Activated naive CD8-positive, alpha-beta T cell treated with anti-CD3 and anti-CD28 coated beads for 36 hours (primary cell): Measurements from ENCODE around the gene ZNF581. TPM values are rescaled to one million over a fixed set of nuclear protein-coding genes. Genes with fewer than 3 reads are reported as not detected.

Experiments used
- DNase-seq: peaks from one replicate; pipeline ENCODE4 v3.0.0; 2021
- H3K27ac Mint-ChIP-seq: one replicate; pipeline ENCODE4 v1.8.0; 2022; ENCODE audit warnings: mild to moderate bottlenecking, moderate library complexity, mixed read lengths
- H3K27me3 Mint-ChIP-seq: one replicate; pipeline ENCODE4 v1.8.0; 2022; ENCODE audit warnings: mild to moderate bottlenecking, mixed read lengths
- H3K36me3 Mint-ChIP-seq: one replicate; pipeline ENCODE4 v1.8.0; 2021; ENCODE audit warnings: mild to moderate bottlenecking, mixed read lengths
- H3K4me1 Mint-ChIP-seq: one replicate; pipeline ENCODE4 v1.8.0; 2021; ENCODE audit warnings: mixed read lengths
- H3K4me3 Mint-ChIP-seq: one replicate; pipeline ENCODE4 v1.8.0; 2022; ENCODE audit warnings: mild to moderate bottlenecking, moderate library complexity, mixed read lengths
- H3K9me3 Mint-ChIP-seq: one replicate; pipeline ENCODE4 v1.8.0; 2022; ENCODE audit warnings: mixed read lengths
- total RNA-seq, 2 experiments: library from RNA; stranded (reverse); gene quantifications; one replicate each; pipeline ENCODE4 v1.2.3, GENCODE V29; 2021

ZNF581 gene
- total RNA-seq, 2 experiments from 2014 or later, result 39.9 to 42.3 TPM

DNA sequence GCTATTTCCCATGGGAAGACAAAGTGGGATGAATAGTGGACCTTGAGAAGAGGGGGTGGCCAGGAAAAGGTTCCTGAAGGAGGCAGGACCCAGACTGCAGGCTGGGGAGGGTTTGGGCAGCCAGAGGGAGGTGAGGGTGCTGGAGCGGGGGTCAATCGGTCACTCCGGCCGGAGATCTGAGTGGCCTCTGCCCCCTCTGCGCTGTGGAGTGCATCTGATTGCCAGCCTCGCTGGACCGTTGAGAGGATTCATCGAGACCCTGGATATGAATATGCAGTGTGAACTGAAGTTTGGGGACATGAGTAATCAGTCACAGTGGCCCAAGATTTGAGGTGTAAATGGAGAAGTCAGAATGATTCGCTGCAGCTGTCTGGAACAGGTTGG, 8.1 kb upstream of the ZNF581 start:
- Mint-ChIP-seq H3K36me3 (peaks cover 38% of the 10 kb centered on the region), H3K27me3 (no peaks in the 10 kb centered on the region), H3K27ac (peak overlapping the region; percentile 100), H3K9me3 (peaks cover 6% of the 10 kb centered on the region), H3K4me1 (peaks cover 53% of the 10 kb centered on the region), H3K4me3 (peak overlapping the region; percentile 100)
- DNase-seq, result no peak

DNA sequence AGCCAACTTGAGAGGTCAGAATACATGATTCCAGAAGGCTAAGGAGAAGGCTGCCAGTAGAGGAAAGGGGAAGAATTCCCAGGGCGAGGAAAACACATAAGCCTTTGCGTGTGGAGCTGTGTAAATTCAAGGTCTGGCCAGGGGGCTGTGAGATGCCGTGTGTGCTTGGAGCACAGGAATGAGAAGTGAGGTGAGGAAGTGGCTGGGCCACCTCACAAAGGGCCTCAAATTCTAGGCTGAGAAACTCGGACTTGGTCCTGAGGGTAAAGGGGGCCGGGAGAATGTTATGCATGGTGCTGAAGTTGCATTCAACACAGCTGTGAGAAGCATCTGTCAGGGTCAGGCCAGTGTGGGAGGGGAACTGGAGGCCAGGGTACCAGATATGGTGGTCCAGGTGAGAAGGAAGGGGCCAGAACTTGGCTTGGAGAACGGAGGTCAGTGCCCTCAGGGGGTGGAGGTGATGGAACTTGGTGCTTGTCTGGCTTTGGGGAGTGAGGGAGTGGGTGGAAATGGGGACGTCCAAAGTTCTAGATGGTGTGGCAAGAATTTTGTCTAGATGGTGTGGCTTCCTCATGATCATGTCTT, 7.5 kb upstream of the ZNF581 start:
- no peaks in the 10 kb centered on the region for H3K27me3 Mint-ChIP-seq
- H3K9me3 Mint-ChIP-seq, result peaks cover 6% of the 10 kb centered on the region
- no peak for DNase-seq
- peak overlapping the region; percentile 100 for H3K4me3 Mint-ChIP-seq
- peaks cover 41% of the 10 kb centered on the region for H3K36me3 Mint-ChIP-seq
- H3K4me1 Mint-ChIP-seq, result peaks cover 57% of the 10 kb centered on the region
- peak overlapping the region; percentile 100 for H3K27ac Mint-ChIP-seq

GRCh38 chr19:55636723-55637122, 6.7 kb upstream of the ZNF581 start:
- Mint-ChIP-seq H3K9me3 (peaks cover 6% of the 10 kb centered on the region), H3K36me3 (peaks cover 43% of the 10 kb centered on the region), H3K27ac (peak overlapping the region; percentile 100), H3K4me1 (peaks cover 54% of the 10 kb centered on the region), H3K27me3 (peaks cover 5% of the 10 kb centered on the region), H3K4me3 (peak overlapping the region; percentile 100)
- no peak for DNase-seq

DNA sequence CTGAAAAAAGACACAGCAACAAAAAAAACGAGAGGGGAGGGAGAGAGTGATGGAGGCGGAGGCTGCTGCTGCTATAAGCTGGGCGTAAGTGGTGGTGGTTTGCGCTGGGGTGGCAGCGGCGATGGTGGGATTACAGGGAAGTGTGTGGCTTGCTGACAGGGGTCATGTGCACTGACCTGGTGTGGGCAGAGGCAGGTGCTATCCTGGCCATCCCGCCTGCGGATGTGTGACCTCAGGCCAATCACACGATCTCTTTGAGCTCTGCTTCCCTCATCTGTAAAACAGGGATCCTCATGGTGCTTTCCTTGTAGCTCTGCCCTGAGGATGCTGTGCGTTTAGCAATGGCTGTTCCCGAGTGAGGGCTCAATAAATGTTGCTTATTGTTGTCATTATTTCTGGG, 5.9 kb upstream of the ZNF581 start:
- H3K27ac Mint-ChIP-seq, result peak overlapping the region; percentile 71
- peaks cover 50% of the 10 kb centered on the region for H3K4me1 Mint-ChIP-seq

DNA sequence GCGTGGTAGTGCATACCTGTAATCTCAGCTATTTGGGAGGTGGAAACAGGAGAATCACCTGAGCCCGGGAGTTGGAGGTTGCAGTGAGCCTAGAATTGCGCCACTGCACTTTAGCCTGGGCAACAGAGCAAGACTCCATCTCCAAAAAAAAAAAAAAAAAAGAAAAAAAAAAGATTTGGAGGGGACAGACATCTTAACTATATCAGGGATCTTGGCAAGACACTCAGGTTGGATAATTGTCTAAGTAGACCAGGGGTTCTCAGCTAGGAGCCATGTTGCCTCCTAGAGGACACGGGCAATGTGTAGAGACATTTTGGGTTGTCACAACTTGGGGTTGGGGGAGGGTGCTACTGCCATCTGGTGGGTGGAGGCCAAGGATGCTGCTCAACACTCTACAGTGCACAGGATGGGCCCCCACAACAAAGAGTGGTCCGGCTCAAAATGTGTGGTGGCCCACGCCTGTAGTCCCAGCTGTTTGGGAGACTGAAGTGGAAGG, 4.5 kb upstream of the ZNF581 start:
- Mint-ChIP-seq H3K4me1 (peaks cover 53% of the 10 kb centered on the region), H3K27ac (peak overlapping the region; percentile 94), H3K9me3 (peaks cover 6% of the 10 kb centered on the region), H3K36me3 (peaks cover 55% of the 10 kb centered on the region), H3K4me3 (peak overlapping the region; percentile 61), H3K27me3 (peaks cover 6% of the 10 kb centered on the region)
- DNase-seq, result peak; percentile 70

More for the DNA sequence above, 5.9 kb upstream of the ZNF581 start:
- Mint-ChIP-seq H3K9me3 (peaks cover 6% of the 10 kb centered on the region), H3K4me3 (peak overlapping the region; percentile 30), H3K36me3 (peaks cover 47% of the 10 kb centered on the region), H3K27me3 (peaks cover 6% of the 10 kb centered on the region)
- DNase-seq, result no peak

- Mint-ChIP-seq H3K4me1 (peaks cover 53% of the 10 kb centered on the region), H3K4me3 (peak overlapping the region; percentile 89), H3K9me3 (peaks cover 6% of the 10 kb centered on the region), H3K36me3 (peaks cover 61% of the 10 kb centered on the region), H3K27me3 (peaks cover 6% of the 10 kb centered on the region), H3K27ac (peak overlapping the region; percentile 94)
- peak; percentile 80 for DNase-seq
Observed at GRCh38 chr19:55640043-55640576, 3.3 kb upstream of the ZNF581 start.

- Mint-ChIP-seq H3K9me3 (peaks cover 6% of the 10 kb centered on the region), H3K27me3 (peaks cover 6% of the 10 kb centered on the region), H3K4me3 (peak within 1 kb of the TSS; percentile 89), H3K36me3 (peaks cover 62% of the 10 kb centered on the region), H3K27ac (peak within 1 kb of the TSS; percentile 94), H3K4me1 (peaks cover 56% of the 10 kb centered on the region)
- DNase-seq, result peak; percentile 82
Observed at GRCh38 chr19:55640577-55641425, 2.6 kb upstream of the ZNF581 start, which contains the start of gene ZNF580. Gene ZNF580, plus strand, starts transcription at chr19:55641002. Its CDS starts 1,507 bp downstream, at chr19:55642509.

- Mint-ChIP-seq H3K9me3 (peaks cover 6% of the 10 kb centered on the region), H3K4me1 (peaks cover 48% of the 10 kb centered on the region), H3K4me3 (peak overlapping the region; percentile 89), H3K27me3 (peaks cover 6% of the 10 kb centered on the region), H3K36me3 (peaks cover 56% of the 10 kb centered on the region), H3K27ac (peak overlapping the region; percentile 90)
- DNase-seq, result peak; percentile 36
Observed at GRCh38 chr19:55641426-55642152, 1.9 kb upstream of the ZNF581 start.

DNA sequence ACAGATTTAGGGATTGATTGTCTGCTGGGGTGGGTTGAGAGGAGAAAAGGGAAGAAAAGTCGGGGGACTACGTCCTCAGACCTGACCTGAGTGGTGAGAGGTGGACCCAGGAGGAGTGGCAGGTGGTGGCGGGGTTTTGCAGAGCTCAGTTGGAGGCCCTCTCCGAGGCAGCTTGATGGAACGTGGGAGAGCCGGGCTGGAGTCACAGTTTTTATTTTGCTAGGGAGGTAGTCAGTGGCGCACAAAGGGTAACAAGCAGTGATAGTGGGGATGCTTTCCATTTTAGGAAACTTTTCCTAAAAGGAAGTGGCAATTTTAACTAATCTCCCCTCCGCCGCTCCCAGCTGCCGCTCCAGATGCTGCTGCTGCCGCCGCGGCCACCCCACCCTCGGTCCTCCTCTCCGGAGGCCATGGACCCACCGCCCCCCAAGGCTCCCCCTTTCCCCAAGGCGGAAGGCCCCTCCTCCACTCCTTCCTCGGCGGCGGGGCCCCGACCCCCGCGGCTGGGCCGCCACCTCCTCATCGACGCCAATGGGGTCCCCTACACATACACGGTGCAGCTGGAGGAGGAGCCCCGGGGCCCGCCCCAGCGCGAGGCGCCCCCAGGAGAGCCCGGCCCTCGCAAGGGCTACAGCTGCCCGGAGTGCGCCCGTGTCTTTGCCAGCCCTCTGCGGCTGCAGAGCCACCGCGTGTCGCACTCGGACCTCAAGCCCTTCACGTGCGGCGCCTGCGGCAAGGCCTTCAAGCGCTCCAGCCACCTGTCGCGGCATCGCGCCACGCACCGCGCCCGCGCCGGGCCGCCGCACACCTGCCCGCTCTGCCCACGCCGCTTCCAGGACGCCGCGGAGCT, 1.1 kb upstream of the ZNF581 start:
- H3K9me3 Mint-ChIP-seq, result peaks cover 6% of the 10 kb centered on the region
- peaks cover 62% of the 10 kb centered on the region for H3K36me3 Mint-ChIP-seq
- H3K4me3 Mint-ChIP-seq, result peak overlapping the region; percentile 89
- DNase-seq, result peak; percentile 55
- peaks cover 6% of the 10 kb centered on the region for H3K27me3 Mint-ChIP-seq
- H3K4me1 Mint-ChIP-seq, result peaks cover 47% of the 10 kb centered on the region
- H3K27ac Mint-ChIP-seq, result peak overlapping the region; percentile 98

- Mint-ChIP-seq H3K27ac (peak overlapping the region; percentile 98), H3K27me3 (peaks cover 6% of the 10 kb centered on the region), H3K36me3 (peaks cover 51% of the 10 kb centered on the region), H3K4me1 (peaks cover 46% of the 10 kb centered on the region), H3K4me3 (peak overlapping the region; percentile 89), H3K9me3 (peaks cover 3% of the 10 kb centered on the region)
- no peak for DNase-seq
Observed at GRCh38 chr19:55643887-55644176, 383 bp downstream of the ZNF581 start.

DNA sequence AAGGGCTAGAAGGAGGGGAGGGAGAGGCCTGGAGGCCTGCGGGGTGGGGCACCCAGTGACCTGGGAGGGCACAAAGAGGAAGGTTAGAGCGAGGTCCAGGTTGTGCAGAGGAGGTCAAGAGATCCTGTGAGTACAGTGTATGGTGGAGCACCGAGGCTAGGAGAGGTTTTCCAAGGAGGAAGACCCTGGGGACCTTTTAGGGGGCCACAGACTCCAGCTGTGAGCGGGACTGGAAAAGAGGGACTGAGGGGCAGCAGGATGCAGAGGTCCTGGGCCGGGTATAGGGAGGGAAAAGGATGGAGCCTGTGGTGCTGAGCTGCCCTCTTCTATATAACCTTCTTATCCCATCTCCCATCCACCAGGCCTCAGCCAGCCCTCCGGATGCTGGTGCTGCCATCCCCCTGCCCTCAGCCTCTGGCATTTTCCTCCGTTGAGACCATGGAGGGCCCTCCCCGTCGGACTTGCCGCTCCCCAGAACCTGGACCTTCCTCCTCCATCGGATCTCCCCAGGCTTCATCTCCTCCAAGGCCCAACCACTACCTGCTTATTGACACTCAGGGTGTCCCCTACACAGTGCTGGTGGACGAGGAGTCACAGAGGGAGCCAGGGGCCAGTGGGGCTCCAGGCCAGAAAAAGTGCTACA, 863 bp downstream of the ZNF581 start:
- peaks cover 47% of the 10 kb centered on the region for H3K36me3 Mint-ChIP-seq
- DNase-seq, result no peak
- H3K4me1 Mint-ChIP-seq, result peaks cover 46% of the 10 kb centered on the region
- peaks cover 6% of the 10 kb centered on the region for H3K27me3 Mint-ChIP-seq
- peak overlapping the region; percentile 89 for H3K4me3 Mint-ChIP-seq
- H3K27ac Mint-ChIP-seq, result peak overlapping the region; percentile 98
- H3K9me3 Mint-ChIP-seq, result no peaks in the 10 kb centered on the region

DNA sequence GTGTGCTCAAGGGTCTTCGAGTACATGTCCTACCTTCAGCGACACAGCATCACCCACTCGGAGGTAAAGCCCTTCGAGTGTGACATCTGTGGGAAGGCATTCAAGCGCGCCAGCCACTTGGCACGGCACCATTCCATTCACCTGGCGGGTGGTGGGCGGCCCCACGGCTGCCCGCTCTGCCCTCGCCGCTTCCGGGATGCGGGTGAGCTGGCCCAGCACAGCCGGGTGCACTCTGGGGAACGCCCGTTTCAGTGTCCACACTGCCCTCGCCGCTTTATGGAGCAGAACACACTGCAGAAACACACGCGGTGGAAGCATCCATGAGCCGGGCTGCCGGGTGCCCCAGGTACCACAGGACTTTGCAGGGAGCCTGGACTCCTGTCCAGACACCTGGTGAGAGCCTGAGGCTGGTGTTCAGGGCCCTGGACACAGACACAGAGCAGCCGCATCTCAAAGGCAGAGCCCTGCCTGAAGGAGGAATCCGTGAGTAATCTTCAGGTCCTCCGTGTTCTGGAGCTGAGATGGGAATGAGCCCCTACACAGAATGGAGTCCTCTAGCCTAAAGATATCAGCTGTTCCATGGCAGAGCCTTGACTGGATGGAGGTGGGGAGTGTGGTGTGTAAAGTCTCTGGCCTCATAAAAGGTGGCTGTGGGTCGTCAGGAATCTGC, 1.5 kb downstream of the ZNF581 start:
- Mint-ChIP-seq H3K4me3 (peak overlapping the region; percentile 89), H3K9me3 (no peaks in the 10 kb centered on the region), H3K27me3 (peaks cover 6% of the 10 kb centered on the region), H3K4me1 (peaks cover 47% of the 10 kb centered on the region), H3K36me3 (peaks cover 46% of the 10 kb centered on the region), H3K27ac (peak overlapping the region; percentile 98)
- DNase-seq, result no peak

DNA sequence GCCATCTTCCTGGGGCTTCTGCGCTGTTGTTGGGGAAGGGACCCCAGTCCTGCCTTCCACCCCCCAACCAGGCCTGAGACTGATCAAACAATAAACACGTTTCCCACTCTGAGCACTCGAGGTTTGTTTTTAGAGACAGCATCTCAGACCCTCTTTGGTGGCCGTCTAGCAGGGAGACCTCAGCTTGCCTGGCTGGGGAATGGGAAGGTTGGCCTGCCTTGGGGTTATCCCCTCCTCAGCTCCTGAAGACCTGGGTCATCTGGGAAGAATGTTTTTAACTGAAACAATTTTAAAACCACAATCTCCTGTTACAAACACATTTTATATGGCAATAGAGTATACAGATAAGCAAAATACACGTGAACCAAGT, 2.0 kb downstream of the ZNF581 start:
- H3K36me3 Mint-ChIP-seq, result peaks cover 44% of the 10 kb centered on the region
- H3K9me3 Mint-ChIP-seq, result no peaks in the 10 kb centered on the region
- no peak for DNase-seq
- peak overlapping the region; percentile 56 for H3K27ac Mint-ChIP-seq
- H3K4me1 Mint-ChIP-seq, result peaks cover 49% of the 10 kb centered on the region
- H3K4me3 Mint-ChIP-seq, result peak overlapping the region; percentile 89
- peaks cover 6% of the 10 kb centered on the region for H3K27me3 Mint-ChIP-seq
